Right renal cortex interstitium (tissue), 3 donors: ENCODE data around the gene PPP3CA. TPM values are rescaled to one million over a fixed set of nuclear protein-coding genes. Genes with fewer than 3 reads are reported as not detected.
"Not testable (repeated sequence)": the region's sequence is repeated elsewhere in the genome, so short reads cannot be mapped to it uniquely, and the experiment has no call there.

Experiments
- DNase-seq, 3 donors: peaks; one replicate each; pipeline ENCODE4 v3.0.0-alpha.2; 2013; ENCODE audit warnings: low read depth in 3 of 3, low spot score in 2 of 3
- polyA plus RNA-seq, 3 donors: library from polyadenylated mRNA; unstranded; fragments of 120-200 nt; gene quantifications; one replicate each; pipeline ENCODE4 v1.2.1, GENCODE V29; 2013; ENCODE audit not compliant: insufficient read length in 3 of 3

PPP3CA gene
- polyA plus RNA-seq, 3 donors = 50.0 to 53.7 (median 51.9) TPM

DNA sequence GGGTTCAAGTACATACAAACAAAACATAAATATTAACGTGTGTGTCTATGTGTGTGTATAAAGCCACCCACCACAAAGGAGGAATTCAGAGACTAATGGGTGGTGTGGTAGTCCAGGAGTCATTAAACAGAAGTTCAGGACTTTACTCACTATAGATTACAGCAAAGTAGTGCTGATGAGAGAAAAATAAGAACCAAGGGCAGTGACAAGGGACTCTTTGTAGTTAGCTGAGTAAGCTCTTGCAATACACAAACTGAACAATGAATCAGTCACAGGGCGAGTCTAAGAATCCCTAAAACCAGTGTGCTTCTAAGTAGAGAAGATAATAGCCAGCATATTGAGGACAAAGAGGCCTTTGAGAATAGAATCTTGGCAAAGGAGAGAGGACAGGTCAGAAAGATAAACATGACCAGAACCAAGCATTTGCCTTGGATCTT, 232.4 kb downstream of the PPP3CA start:
- no peak for DNase-seq

DNA sequence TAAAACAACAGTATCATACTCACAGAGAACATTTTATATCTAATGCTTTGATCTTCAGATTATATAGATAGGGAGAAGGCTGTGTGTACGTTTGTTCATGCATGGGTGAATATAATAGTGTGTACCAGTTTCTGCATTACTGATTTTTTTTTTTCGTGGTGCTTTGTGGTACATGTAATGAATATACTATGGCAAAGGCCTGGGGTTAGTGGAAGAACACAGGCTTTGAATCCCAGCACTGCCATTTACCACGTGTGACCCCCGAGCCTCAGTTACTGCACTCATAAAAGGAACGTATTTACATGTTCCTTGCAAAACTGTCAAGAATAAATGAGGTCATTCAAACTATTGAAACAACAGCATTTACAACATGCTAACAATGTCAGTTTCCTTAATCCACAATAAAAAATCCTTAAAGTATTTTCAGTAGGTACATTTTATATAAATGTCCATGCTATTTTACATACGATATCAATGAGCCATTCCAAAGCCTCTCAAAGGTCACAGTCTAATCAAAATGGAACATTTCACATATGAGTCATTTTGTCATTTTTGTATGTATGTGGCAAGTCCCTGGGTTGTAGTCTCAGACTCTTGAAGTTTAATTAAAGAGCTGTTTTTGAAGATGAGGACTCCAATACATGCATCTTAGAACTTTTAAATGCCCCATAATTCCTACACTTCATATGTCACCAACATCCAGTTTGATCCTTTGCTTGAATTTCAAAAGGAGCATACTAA, 242.8 kb downstream of the PPP3CA start:
- no peak for DNase-seq

DNA sequence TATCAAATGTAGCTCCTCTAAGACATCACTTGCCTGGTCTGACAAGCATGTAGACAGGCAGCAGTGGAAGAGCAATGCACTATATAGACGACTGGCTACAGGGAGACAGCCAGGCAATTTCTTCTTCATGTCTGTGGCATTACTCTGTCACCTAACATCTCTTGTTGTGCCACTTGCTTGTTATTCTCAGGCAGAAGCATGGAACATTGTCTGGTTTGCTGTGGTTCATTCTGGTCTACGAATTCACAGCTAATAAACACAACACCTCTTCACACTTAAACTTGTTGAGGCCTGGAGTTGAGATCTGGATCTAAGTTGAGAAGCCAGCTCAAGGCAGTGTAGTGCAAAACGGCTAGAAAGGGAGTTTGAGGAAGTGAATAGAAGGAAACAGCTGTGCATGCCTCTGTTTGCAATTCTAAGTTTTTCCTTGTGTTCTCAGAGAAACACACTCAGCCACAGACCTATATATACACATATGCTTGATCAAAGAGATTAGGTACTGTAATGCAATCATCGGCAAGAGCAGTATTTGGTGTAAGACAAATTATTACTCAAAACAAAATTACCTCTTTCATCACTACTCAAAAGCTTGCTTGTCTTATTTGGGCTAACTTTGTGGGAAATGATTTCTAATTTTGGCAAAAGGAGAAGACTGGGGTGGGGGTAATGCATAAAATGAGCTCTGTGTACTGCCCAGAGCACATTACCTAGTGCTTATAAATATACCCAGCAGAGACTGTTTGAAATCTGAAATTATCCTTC, 243.8 kb downstream of the PPP3CA start:
- no peak for DNase-seq

DNA sequence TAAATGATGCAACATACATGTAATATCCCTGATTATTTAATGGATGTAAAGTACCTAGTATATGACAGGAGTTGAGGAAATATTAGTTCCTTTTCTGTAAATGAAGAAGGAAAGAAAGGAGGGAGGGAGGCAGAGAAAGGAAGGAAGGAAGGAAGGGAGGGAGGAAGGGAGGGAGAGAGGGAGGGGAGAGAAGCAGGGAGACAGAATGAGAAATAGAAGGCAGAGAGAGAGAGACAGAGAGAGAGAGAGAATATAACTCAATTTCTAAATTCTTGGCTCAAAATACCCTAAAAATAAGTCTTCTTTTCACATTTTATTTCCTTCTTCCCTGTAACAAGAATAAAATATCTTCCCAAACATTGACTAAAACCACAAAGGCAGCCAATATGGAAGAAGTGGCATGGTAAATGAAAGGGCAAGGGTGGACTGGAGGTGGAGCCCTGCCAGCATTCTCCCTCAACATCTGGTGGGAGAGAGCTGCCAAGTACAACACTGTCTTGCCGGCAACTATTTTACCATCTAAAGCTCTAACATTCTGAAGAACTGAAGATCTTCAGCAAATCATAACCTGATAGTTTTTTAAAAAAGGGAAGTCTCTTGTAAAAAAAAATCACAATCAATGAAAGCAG, 245.1 kb downstream of the PPP3CA start:
- DNase-seq = no peak

DNA sequence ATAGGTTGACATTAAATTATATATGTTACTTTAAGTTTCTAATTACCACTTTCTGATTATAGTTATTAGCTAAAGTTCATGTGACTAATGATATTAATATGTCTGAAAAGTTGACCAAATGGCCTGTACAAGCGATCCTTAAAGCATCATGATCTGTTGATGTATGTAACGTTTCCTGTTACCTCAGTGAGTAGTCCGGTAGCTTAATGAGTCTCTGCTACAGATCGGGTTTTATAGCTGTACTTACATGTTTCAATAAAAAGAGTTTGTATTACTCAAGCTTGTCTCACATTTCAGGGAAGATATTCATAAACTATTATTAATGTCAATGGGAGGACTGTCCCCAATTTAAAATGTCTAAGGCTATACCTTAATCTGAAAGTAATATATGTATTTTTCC, 246.3 kb downstream of the PPP3CA start:
- no peak for DNase-seq

DNA sequence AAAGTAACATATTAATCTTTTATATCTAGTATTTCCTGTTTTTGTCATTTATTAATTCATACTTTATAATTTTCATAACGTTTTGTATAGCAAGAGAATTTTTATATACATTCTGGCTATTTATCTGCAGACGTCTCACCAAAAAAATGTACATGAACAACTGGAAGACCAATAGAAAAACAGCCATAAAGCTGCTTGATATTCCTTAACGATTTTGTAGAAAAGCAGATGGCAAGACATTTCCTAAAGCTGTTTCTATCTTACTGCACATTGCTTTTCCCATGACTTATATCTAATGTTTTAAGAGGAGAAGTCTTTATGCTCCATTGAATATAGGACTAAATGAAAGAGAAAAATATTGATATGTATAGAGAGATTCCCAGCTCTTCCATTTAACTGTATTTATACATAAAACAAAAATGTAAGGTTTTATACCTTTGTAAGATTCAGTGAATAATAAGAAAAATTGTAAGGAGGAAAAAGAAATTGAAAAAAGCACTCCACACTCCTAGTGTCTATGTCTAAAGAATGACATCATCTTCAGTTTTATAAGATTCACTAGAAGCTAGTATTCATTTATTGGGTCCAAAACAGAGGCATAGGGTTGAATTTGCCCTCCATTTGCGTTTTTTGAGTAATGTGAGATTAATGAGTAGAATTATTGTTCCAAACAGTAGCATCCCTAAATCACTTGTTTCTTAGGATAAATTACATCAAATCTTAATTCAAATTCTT, 248.5 kb downstream of the PPP3CA start:
- DNase-seq = no peak

DNA sequence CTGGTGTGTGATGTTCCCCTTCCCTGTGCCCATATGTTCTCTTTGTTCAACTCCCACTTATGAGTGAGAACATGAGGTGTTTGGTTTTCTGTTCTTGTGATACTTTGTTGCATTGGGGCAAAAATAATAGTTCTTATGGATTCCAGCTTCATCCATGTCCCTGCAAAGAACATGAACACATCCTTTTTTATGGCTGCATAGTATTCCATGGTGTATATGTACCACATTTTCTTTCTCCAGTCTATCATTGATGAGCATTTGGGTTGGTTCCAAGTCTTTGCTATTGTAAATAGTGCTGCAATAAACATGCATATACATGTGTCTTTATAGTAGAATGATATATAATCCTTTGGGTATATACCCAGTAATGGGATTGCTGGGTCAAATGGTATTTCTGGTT, 254.7 kb downstream of the PPP3CA start:
- not testable (repeated sequence) for DNase-seq

DNA sequence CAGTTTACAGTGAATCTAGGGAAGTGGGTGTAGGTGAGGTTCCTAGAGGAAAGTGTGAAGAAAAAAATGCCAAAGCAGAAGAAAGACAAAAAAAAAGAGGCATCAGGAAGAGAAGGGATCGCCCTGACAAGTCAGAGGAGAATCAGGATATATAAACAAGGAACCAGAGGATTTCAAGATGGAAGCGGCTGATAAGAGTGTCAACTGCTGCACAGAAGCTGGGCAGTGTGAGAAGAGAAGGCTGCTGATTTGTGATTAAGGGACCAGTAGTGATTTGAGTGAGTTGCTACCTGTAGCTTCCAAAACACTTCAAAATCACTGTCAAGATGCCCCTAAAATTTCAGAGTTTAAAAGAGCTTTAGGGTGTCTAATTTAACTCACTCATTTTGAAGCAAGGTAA, 258.2 kb downstream of the PPP3CA start:
- DNase-seq = no peak

DNA sequence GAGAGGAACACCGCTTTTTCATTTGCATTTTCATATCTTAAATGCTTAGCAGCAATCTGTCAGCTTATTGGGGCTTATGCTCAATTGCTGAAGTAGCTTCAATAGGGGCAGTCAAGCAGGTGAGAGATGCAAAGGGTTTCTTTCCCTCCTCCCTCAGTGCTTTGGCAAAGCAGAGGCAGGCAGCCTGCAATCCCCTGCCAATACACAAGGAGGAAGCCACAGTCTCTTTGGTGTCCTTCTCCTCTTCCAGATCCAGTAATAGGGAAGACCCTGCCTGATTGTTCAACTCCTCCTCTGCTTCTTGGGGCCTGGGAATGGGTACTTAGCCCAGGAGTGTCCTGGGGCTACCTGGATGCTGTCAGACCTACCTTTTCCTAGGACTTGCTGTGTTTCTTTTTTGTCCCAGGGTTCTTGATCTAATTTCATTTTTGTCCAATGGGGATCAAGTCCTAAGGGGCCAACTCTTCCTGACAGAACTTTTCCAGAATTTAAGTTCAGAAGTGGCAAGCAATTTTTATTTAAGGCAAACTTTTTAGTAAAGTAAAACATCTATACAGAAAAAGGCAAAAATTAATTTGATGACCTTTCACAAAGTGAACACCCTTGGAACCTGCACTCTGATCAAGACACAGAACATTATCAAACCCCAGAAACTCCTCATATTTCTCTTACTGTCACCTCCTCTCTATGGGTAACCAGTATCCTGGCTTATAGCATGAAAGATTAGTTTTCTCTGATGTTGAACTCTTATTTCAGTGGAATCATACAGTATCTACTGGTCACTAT, 260.3 kb downstream of the PPP3CA start:
- no peak for DNase-seq

DNA sequence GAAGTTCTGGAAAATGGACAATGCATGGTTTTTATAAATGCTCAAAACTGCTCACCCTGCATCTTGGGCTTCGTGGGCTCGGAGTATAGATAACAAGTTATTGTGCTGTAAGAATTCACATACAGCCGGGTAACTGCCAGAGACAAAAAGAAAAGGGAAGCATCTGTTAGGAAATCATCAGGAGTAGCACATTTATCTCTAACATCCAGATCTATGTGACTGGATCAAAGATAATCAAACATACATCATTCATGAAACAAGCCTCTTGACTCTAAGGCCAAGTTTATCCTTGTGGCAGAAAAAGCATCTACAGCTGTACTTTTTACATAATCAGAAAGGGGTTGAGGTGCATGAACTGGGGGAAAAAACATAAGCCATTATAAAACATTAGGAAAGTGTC, 264.2 kb downstream of the PPP3CA start:
- no peak for DNase-seq

DNA sequence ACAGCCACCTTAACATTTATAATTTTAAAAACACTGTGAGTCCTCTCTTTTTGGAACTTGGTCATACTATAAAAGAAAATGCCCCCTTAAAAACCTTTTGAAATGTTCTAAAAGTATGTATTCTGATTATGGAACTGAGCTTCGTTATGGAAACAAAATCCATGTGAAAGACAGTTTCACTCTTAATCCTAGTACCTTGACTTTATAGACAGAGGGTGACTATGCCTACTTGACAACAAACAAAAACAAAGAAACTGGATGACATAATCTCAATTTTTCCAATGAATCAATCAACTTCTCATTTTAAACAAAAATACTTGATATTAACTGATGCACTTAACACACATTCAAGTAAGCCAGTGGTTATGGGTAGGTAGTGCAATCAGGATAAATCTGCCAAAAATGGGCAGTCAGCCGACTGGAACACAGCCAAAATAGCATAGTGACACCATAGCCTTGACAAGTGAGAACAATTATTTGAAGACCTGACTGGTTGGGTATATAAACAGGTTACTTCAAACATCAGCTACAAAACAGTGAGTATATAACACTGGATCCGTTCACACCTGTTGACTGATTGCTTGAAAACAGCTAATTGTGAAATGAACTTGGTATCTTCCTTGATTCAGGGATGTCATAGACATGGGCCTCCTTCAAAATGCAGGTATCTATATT, 265.5 kb downstream of the PPP3CA start:
- no peak for DNase-seq

DNA sequence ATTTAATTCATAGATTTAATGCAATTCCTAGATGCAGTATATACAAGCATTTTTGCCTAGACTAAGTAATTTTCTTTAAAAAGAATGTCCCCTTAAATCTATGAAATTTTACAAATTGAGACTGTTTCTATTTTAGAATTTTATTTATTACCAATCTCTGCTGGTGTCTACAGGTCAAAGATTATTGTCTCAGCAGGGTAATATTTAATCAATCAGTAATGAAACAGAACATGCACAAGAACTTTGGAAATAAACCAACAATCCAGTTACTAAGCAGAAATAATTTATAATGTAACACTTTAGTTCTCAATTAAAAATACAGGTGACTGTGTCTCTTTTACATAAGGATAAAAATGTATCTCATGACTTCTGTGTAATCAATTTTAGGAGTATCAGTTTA, 266.2 kb downstream of the PPP3CA start:
- DNase-seq = no peak

DNA sequence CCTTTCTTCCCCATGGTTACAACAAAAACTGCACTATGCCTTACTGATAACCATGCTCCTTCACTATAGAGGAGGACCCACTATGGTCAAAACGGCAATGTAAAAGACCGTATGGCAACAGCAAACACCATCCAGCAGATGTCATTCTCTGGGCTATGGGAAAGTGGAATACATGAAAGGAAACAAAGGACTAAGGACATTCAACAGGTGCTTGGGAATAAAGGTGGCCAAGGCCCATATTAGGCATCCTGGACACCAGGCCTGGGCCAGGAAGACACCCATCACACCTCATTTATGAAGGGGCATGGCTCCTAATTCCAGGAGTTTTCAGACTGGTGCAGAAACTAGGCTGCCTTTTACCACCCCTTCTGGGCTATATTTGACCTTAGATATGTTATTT, 268.4 kb downstream of the PPP3CA start:
- DNase-seq = no peak

DNA sequence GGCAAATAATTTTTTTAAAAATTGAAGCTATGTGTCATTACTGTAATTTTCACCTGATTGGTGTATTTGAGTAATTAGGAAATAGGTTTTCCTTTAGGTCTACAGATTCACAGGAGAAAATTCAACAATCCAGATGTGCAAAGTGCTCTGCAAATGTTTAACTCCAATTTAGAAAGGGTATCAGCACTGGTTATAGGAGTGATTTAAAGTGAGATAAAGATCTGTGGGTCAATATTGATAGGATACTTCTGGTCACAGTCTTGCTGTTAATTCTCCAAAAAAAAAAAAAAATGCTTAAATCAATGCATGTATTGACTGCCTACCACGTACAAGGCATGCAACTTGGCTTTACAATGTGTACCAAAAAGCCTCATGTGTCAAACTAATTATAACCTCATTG, 271.3 kb downstream of the PPP3CA start:
- no peak for DNase-seq

DNA sequence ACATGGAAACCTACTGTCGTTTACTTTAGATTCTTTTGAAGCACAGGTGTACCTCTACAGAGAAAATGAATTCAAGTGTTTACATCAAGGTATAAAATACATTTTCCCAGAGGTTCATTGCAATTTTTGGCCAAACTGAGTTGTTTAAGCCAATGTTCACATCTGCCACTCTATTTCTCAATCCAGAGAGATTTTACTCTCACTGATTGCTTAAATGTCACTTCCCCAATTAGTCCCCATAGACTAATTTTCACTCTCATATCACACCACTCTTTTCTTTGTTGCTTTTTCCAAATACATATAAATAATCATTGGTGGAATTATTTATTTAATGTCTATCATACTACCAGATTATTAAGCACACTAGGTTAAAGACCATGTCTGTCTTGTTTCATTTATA, 271.8 kb downstream of the PPP3CA start:
- DNase-seq = no peak

DNA sequence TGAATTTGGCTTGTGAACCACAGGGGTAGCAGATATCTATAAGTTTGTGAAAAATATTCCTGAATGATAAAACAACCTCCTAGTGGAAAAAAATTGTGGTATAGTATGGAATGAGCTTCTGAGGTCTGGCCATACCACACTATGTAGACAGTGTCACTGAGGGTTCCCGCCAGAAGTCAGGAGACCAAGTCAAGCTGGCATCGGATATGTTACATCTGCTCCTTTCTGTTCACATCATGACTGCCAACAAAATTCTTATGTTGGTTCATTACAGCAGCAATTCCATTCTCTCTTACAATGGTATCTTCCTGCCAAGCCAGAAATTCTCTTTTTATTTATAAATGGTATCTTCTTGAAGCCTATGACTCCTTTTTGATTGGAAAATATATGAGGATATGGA, 273.0 kb downstream of the PPP3CA start:
- no peak for DNase-seq

DNA sequence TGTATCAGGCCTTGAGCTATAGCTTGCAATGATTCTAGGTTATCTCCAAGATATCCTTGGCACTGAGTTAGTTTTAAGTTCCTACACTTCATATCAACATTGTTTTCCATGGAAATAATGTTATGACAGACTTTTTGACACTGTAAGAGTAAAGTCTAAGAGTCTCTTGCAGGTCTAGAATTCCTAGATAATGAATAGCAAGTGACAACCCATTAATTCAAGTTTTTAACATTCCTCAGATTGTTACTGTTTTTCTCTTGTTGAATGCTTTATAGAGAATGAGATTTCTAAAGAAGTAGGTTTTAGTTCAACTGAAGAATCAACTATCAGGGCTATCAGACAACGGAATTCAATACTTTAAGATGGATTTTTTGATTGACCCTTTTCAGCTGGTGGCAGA, 276.1 kb downstream of the PPP3CA start:
- DNase-seq = no peak

DNA sequence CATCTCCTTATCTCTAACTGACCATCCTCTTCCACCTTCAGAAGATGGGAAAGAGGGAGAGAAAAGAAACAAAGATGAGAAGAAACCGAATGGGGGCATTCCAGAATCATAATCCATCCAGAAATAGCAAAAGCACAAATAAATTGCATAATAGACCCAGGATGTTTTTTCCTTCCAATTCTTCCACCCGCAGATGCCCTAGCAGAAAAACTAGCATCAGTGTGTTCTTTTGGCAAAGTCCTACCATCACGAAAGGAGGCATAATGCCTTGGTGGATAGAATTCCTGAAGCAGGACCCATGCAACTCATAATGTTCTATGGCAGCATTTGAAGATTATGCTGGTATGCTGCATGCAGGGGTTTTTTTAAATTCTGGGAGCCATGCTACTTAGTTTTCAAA, 279.2 kb downstream of the PPP3CA start:
- DNase-seq = no peak

DNA sequence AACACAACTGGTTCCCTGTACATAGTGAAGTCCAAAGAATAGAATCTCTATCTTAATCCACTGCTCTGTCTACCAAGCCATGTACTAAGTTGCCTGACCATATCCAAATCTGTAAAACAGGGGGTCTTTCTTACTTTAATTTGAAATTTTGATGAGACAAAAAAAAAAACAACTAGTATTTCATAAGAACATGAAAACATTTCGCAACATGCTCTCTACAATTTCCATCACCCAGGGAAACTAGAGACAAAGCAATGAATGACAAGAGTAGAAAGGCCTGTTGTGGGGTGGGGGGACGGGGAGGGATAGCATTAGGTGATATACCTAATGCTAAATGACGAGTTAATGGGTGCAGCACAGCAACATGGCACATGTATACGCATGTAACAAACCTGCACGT, 279.9 kb downstream of the PPP3CA start:
- DNase-seq = no peak

DNA sequence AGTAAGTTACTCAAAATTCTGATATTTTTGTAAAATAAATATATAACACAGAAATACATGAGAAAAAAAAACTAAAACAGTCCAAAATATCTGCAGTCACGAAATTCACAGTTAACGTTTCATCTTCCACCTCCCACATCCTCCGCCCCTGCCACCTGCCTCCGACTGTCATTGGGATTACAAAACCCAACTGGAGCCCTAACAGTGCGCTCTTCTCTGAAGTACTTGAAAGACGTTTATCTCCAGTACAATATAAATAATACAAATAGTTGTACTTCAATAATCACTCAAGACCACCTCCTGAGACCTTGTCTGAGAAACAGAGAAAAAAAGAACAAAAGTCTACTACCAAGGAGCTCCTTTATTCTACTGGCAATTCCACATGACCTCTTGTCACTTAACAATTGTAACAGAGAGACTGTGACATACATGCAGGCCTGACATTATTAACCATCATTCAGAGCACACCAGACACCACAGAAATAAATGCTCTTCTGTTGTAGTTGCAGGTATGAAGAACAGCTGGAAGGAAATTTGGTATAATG, 280.6 kb downstream of the PPP3CA start:
- no peak for DNase-seq
